DLD1 (cell line): ENCODE data around the gene RERE.

Experiments used
- in situ Hi-C: cut with HindIII; loops from 2 replicates; pipeline ENCODE4 v1.10.0; 2017; ENCODE audit warnings: low sequenced_read_pairs

The RERE gene

GRCh38 chr1:8420318-8420717 lies 397.1 kb downstream of the RERE start:
- in situ Hi-C loops: loop anchor here (25.0 kb wide), 1 partner anchor 408 kb away; no protein-coding TSS in a partner anchor

GRCh38 chr1:8419861-8420260 lies 397.6 kb downstream of the RERE start:
- in situ Hi-C loops: loop anchor here (25.0 kb wide), 1 partner anchor 408 kb away; no protein-coding TSS in a partner anchor

GRCh38 chr1:8419172-8419571 lies 398.3 kb downstream of the RERE start:
- in situ Hi-C loops: loop anchor here (25.0 kb wide), 1 partner anchor 407 kb away; no protein-coding TSS in a partner anchor

DNA sequence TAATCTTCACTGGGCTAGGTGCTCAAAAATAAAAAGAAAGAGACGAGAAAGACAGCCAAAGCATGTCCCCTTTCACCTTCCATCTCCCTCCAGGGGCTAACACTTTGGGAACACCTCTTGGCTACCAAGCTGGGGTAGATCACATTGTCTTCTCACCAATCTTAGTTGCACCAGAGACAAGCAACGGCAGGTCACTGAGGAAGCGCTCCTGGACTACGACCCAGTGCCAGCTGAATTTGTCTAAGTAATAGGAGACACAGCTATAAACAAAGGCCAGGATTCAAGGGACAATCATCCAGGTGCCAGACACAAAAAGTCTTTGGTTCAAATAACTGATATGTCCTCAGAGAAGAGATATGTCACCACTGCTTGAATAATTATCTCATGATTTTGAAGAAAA lies 399.1 kb downstream of the RERE start:
- in situ Hi-C loops: loop anchor here (25.0 kb wide), 1 partner anchor 406 kb away; no protein-coding TSS in a partner anchor

DNA sequence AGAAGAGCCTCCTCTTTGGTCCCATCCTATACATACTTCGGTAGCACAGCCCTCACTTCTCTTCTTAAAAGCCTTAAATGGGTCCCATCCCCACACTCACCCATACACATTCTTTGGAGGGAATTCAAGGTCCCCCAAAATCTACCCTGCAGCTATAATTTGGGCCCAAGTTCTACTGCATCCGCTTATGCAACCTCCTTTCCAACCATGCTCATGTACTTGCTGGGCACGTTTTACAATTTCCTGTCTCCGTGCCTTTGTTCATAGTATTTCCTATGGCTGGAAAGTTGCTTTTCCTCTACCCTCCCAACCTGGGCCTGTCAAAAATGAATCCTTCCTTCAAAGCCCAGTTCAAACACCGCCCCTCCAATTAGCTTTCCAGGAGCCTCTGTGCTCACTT lies 399.8 kb downstream of the RERE start:
- in situ Hi-C loops: loop anchor here (25.0 kb wide), 1 partner anchor 405 kb away; no protein-coding TSS in a partner anchor

DNA sequence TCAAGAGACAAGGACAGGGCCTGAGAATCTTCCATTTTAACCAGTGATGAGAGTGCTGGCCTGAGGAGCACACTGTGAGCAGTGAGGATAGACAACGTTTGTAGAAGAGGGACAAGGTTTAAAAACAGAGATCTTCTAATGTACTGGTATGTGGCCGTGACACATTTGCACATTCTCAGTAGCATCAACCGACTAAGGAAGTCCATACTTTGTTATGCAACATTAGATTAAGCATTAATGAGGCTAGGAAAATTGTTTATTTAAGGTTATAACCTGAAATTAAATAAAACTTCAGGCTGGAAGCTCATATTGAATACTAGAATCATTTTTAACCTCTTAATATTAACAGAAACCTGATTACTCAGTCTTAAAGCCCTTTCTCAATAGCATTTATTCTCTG lies 400.6 kb downstream of the RERE start:
- in situ Hi-C loops: loop anchor here (25.0 kb wide), 1 partner anchor 405 kb away; no protein-coding TSS in a partner anchor

- in situ Hi-C loops: loop anchor here (25.0 kb wide), 1 partner anchor 403 kb away; no protein-coding TSS in a partner anchor
Observed at GRCh38 chr1:8415526-8416278, 401.7 kb downstream of the RERE start.

- in situ Hi-C loops: loop anchor here (25.0 kb wide), 1 partner anchor 400 kb away; no protein-coding TSS in a partner anchor
Observed at GRCh38 chr1:8412183-8412831, 405.1 kb downstream of the RERE start.

GRCh38 chr1:8411803-8412182 lies 405.6 kb downstream of the RERE start:
- in situ Hi-C loops: loop anchor here (25.0 kb wide), 1 partner anchor 399 kb away; no protein-coding TSS in a partner anchor

GRCh38 chr1:8410791-8411190 lies 406.6 kb downstream of the RERE start:
- in situ Hi-C loops: loop anchor here (25.0 kb wide), 1 partner anchor 398 kb away; no protein-coding TSS in a partner anchor

GRCh38 chr1:8409606-8410005 lies 407.8 kb downstream of the RERE start:
- in situ Hi-C loops: loop anchor here (5.0 to 25.0 kb wide), 2 partner anchors 103 to 397 kb away; no protein-coding TSS in a partner anchor

DNA sequence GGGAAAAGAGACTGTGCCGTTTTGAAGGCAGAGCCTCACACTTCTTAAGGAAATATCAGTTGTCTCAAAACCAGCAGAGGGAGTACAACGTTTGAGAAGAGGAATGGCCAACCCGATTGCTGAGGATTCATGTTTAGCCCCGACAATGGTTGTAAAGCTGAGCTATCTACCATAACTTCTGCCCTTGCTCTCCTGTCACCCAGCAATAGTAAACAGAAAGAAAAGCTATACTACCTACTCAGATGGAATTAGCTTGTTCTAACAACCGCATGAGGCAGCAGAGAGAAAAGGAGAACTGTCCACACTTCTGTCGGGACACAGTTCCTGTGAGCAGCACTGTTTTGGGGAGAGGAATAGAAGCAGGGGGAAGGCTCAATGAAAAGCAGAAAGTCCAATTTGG lies 408.3 kb downstream of the RERE start:
- in situ Hi-C loops: loop anchor here (5.0 to 25.0 kb wide), 2 partner anchors 103 to 397 kb away; no protein-coding TSS in a partner anchor

DNA sequence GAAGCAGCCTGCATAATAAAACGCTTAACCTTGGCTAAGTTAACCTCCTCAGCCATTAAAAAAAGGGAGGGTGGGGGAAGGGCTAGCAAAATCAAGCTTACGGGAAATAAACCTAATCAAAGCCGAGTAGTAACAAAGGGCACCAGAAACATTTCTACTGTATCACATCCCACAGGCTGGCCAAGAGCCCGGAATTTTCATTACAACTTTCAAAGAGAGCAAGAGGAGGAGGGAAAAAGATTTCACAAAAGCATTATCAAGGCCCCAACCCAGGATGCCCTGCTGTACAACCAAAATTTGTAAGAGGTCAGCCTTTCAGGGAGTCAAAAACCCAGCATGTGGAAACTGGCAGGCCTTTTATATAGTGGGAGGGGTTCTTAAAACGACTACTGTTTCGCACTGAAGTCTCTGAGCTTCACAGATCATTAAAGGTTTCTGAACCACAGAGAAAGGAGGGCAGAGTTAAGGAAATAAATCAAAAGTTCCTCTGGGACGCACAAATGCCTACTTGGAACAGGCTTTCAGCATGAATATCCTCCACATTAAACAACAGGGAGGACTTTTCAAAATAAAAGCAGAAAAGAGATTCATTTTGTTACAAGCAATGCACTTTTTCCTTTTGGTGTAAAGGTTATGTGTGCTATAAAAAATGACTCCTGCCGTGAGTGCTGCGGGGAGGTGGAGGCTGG lies 409.1 kb downstream of the RERE start:
- in situ Hi-C loops: loop anchor here (5.0 to 25.0 kb wide), 2 partner anchors 104 to 396 kb away; no protein-coding TSS in a partner anchor

GRCh38 chr1:8407652-8408051 lies 409.8 kb downstream of the RERE start:
- in situ Hi-C loops: loop anchor here (5.0 to 25.0 kb wide), 2 partner anchors 105 to 395 kb away; no protein-coding TSS in a partner anchor

DNA sequence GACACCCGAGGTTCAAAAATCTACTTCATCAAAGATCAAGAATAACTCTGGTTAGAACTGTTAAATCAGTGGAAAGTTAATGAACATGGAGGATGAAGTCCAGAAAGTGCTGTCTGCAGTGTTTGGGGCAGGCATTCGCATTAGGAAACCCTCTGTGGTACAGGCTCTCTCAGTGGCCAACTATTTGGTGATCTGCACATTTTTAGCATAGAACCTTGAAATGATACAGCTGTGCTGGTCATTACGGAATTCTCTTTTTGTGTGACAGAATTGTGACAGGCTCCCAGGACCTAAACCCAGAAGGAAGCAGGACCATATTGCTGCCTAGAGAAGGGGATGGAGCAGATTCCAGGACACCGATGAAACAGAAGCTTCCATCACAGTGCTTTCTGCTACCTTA lies 410.5 kb downstream of the RERE start:
- in situ Hi-C loops: loop anchor here (5.0 to 25.0 kb wide), 2 partner anchors 105 to 395 kb away; no protein-coding TSS in a partner anchor

- in situ Hi-C loops: loop anchor here (5.0 to 25.0 kb wide), 2 partner anchors 106 to 394 kb away; no protein-coding TSS in a partner anchor
Observed at GRCh38 chr1:8406011-8406410, 411.4 kb downstream of the RERE start.

GRCh38 chr1:8404460-8405370 lies 412.7 kb downstream of the RERE start:
- in situ Hi-C loops: loop anchor here (5.0 to 25.0 kb wide), 2 partner anchors 108 to 392 kb away; no protein-coding TSS in a partner anchor

GRCh38 chr1:8402109-8402710 lies 415.2 kb downstream of the RERE start:
- in situ Hi-C loops: loop anchor here (25.0 kb wide), 1 partner anchor 390 kb away; no protein-coding TSS in a partner anchor

DNA sequence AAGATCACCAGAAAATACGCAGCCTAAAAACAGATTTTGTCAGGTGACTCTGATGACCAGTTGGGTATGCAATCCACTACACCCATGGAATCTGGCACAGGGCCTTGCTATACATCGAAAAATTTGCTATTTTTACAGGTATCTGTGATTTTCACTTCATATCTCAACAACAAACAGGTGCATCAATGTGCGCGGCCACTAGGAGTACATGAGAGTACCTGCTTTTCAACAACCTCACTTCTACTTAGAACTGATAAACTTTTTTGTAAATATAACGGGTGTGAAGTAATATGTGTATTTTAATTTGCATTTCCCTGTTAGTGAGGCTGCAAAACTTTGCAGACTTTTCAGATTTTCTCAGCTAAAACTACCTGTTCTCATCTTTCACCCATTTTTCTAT lies 418.8 kb downstream of the RERE start:
- in situ Hi-C loops: no loop called here
